Measurements from ENCODE around the gene ETS2. TPM values are rescaled to one million over a fixed set of nuclear protein-coding genes. Genes with fewer than 3 reads are reported as not detected.
A peak's percentile ranks its signal among the peaks of the same experiment; 100 is the strongest.

The ETS2 gene
- total and polyA plus RNA-seq, 2 of the 4 experiments (the other 2 are of a cell fraction): 21.3 to 21.7 TPM

DNA sequence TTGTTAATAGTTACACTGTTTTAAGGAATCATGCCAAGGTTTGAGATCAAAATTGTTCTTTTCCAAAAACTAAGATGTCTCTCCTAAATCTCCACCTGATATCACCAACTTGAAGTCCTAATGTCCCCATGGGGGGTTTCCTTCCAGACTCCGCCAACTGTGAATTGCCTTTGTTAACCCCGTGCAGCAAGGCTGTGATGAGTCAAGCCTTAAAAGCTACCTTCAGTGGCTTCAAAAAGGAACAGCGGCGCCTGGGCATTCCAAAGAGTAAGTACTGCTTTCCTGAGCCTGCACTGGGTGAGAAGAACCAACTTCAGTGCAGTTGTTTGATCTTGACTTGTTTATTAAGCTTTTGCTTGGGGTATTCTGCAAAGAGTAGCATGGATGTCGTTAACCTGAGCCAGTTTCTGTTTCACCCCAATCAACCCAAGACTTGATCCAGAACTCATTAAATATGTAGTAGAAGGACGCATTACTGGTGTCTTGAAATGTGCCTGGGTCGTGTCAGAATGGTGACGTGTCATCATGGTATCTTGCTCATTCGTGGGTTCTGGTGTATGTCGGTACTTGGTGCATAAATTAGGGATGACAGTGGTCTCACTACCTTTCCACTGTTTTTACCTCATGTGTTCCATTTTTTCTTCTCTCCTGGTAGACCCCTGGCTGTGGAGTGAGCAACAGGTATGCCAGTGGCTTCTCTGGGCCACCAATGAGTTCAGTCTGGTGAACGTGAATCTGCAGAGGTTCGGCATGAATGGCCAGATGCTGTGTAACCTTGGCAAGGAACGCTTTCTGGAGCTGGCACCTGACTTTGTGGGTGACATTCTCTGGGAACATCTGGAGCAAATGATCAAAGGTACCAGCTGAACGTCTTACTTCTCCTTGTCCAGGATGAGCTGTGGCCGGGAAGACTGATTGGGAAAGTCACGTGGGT is 8.7 kb downstream of the ETS2 start:
- H4K8ac ChIP-seq (ENCODE audit: low read depth in 2 of 2, low read length in 2 of 2): peak overlapping the region in 1 of 2 experiments; percentile 1; a peak in 2 of 4 replicates
- dilution Hi-C loops (cut with HindIII; ENCODE audit: low sequenced_read_pairs, unreplicated experiment) (no loop called here), in situ Hi-C loops (cut with MboI; ENCODE audit: low sequenced_read_pairs) (no loop called here), intact Hi-C loops (cut with micrococcal nuclease) (no loop called here)
- peaks cover 22% of the 10 kb centered on the region for H3K4me1 ChIP-seq (ENCODE audit: control insufficient read depth, insufficient read depth, low read length)
- H3K9me3 ChIP-seq (ENCODE audit: control insufficient read depth, insufficient read depth, low read length): no peaks in the 10 kb centered on the region
- H4K5ac ChIP-seq (ENCODE audit: low read depth, low read length): no peak overlapping the region
- peak overlapping the region; percentile 53 for H2BK5ac ChIP-seq (ENCODE audit: low read depth, low read length, poor library complexity, severe bottlenecking)
- H3K9me1 ChIP-seq (ENCODE audit: insufficient read depth, low read length): peaks cover 10% of the 10 kb centered on the region
- 89% methylated on average over 6 of the region's 16 CpGs; no CpG with 5 or more reads in 1 of the 2 experiments for WGBS, 2 experiments (ENCODE audit: extremely low coverage in 2 of 2, insufficient read length in 1 of 2)
- no peak overlapping the region for H4K91ac ChIP-seq (ENCODE audit: insufficient read depth, low read depth, low read length)
- H3K18ac ChIP-seq (ENCODE audit: low read depth, low read length): no peak overlapping the region
- POLR2A ChIA-PET (ENCODE audit: unreplicated experiment): no interaction called here
- 0 out of 2 replicates have a peak overlapping the region, but pooled peaks have one; percentile 1 for H3K23ac ChIP-seq (ENCODE audit: low read depth, low read length)
- H2AFZ ChIP-seq (replicated peaks; ENCODE audit: low read length, poor library complexity): peak overlapping the region; percentile 33
- no peak overlapping the region for H3K4me2 ChIP-seq (ENCODE audit: low read depth, low read length)
- no peaks in the 10 kb centered on the region for H3K27me3 ChIP-seq (ENCODE audit: control insufficient read depth, insufficient read depth, low read length)
- H3K56ac ChIP-seq (ENCODE audit: extremely low read depth, insufficient read depth, low read length): no peak overlapping the region
- peaks cover 55% of the 10 kb centered on the region for H4K20me1 ChIP-seq (ENCODE audit: insufficient read depth, low read length)
- H2BK20ac ChIP-seq (ENCODE audit: low read depth, low read length): peak overlapping the region; percentile 60; the same call in 1 of the 2 replicates
- H2AK5ac ChIP-seq (ENCODE audit: low read depth, low read length): peak overlapping the region; percentile 72
- no peak overlapping the region for H2AK9ac ChIP-seq (replicated peaks; ENCODE audit: low read depth, low read length, poor library complexity)
- H3K79me1 ChIP-seq (ENCODE audit: low read depth in 1 of 2, low read length in 2 of 2): peaks cover 29 to 78% of the 10 kb centered on the region in 2 experiments
- no peak for ATAC-seq (ENCODE audit: low read depth)
- peaks cover 74% of the 10 kb centered on the region for H3K36me3 ChIP-seq (ENCODE audit: control insufficient read depth, insufficient read depth, low read length)
- H3K9ac ChIP-seq (ENCODE audit: low read depth, low read length): no peak overlapping the region
- peak overlapping the region; percentile 8; the same call in 1 of the 2 replicates for H2BK120ac ChIP-seq (ENCODE audit: low read depth, low read length)
- no peak overlapping the region for H3K4me3 ChIP-seq (ENCODE audit: insufficient read depth, low read depth, low read length)
- H3K4ac ChIP-seq (ENCODE audit: low read depth, low read length): peak overlapping the region; percentile 46; the same call in 1 of the 2 replicates
- peak overlapping the region; percentile 17; the same call in 1 of the 2 replicates for H3K27ac ChIP-seq (ENCODE audit: insufficient read depth, low read length)
- CTCF ChIA-PET: no interaction called here
- H2BK15ac ChIP-seq (ENCODE audit: low read depth, low read length): 0 out of 3 replicates have a peak overlapping the region, but pooled peaks have one; percentile 17
- BruUV-seq (replicated peaks): no TSS peak
- DNase-seq: no peak
- H3K14ac ChIP-seq (replicated peaks; ENCODE audit: low read depth, low read length): peak overlapping the region; percentile 43; the same call in 1 of the 2 replicates
- TF ChIP-seq RAD21 (IDR thresholded peaks at IDR 0.05; ENCODE audit: low read length) (no peak), CHD1 (IDR thresholded peaks at IDR 0.05; ENCODE audit: low read depth, low read length) (no peak), CEBPB (IDR thresholded peaks at IDR 0.05; ENCODE audit: low read depth, low read length) (no peak), MAFK (IDR thresholded peaks at IDR 0.05; ENCODE audit: low read depth, low read length) (no peak), RFX5 (IDR thresholded peaks at IDR 0.05; ENCODE audit: low read depth, low read length) (no peak), FOS (IDR thresholded peaks at IDR 0.05; ENCODE audit: low read depth, low read length) (no peak), NFE2L2 (IDR thresholded peaks at IDR 0.05; ENCODE audit: low read depth, low read length) (no peak), RCOR1 (IDR thresholded peaks at IDR 0.05; ENCODE audit: insufficient replicate concordance, low read length) (no peak), BHLHE40 (IDR thresholded peaks at IDR 0.05; ENCODE audit: low read depth, low read length) (no peak), MXI1 (IDR thresholded peaks at IDR 0.05; ENCODE audit: borderline replicate concordance, low read depth, low read length) (no peak), MAZ (IDR thresholded peaks at IDR 0.05; ENCODE audit: borderline replicate concordance, low read depth, low read length) (no peak), SMC3 (IDR thresholded peaks at IDR 0.05; ENCODE audit: low read depth, low read length) (no peak), POLR2A (IDR thresholded peaks at IDR 0.05; ENCODE audit: low read depth, low read length) (no peak)
- TF ChIP-seq, protein P1, sequence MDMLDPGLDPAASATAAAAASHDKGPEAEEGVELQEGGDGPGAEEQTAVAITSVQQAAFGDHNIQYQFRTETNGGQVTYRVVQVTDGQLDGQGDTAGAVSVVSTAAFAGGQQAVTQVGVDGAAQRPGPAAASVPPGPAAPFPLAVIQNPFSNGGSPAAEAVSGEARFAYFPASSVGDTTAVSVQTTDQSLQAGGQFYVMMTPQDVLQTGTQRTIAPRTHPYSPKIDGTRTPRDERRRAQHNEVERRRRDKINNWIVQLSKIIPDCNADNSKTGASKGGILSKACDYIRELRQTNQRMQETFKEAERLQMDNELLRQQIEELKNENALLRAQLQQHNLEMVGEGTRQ (IDR thresholded peaks at IDR 0.05; ENCODE audit: low read depth, low read length): no peak
- TF ChIP-seq, protein P2, sequence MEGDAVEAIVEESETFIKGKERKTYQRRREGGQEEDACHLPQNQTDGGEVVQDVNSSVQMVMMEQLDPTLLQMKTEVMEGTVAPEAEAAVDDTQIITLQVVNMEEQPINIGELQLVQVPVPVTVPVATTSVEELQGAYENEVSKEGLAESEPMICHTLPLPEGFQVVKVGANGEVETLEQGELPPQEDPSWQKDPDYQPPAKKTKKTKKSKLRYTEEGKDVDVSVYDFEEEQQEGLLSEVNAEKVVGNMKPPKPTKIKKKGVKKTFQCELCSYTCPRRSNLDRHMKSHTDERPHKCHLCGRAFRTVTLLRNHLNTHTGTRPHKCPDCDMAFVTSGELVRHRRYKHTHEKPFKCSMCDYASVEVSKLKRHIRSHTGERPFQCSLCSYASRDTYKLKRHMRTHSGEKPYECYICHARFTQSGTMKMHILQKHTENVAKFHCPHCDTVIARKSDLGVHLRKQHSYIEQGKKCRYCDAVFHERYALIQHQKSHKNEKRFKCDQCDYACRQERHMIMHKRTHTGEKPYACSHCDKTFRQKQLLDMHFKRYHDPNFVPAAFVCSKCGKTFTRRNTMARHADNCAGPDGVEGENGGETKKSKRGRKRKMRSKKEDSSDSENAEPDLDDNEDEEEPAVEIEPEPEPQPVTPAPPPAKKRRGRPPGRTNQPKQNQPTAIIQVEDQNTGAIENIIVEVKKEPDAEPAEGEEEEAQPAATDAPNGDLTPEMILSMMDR (conservative IDR thresholded peaks at IDR 0.05; ENCODE audit: low read depth, low read length): no peak

Data from IMR-90 (cell line).